ENCODE measurements around the gene ZNF334. TPM values are rescaled to one million over a fixed set of nuclear protein-coding genes. Genes with fewer than 3 reads are reported as not detected.
A peak's percentile ranks its signal among the peaks of the same experiment; 100 is the strongest.

ZNF334 gene
- total RNA-seq, 1 experiment from 2014 or later, result 19.5 TPM

- DNase-seq, result no peak
- H3K4me3 Mint-ChIP-seq, result no peak overlapping the region
- Histone ChIP-seq H3K9ac (ENCODE audit: extremely low read depth, insufficient read length, low read length) (no peak overlapping the region), H3K27ac (ENCODE audit: insufficient read length, low read depth, low read length) (no peak overlapping the region), H4K8ac (replicated peaks; ENCODE audit: insufficient read length, low read depth, low read length) (no peak overlapping the region), H4K20me1 (ENCODE audit: control insufficient read depth, insufficient read depth, insufficient read length) (no peaks in the 10 kb centered on the region), H3K27me3 (ENCODE audit: insufficient read depth, low read length) (no peaks in the 10 kb centered on the region), H3K23me2 (ENCODE audit: insufficient read length, low read depth, low read length, poor library complexity, severe bottlenecking) (no peaks in the 10 kb centered on the region), H2AK5ac (ENCODE audit: insufficient read length, low read length) (no peak overlapping the region), H3K18ac (ENCODE audit: insufficient read length, low read depth, low read length) (no peak overlapping the region), H3K14ac (ENCODE audit: insufficient read depth, low read length) (no peak overlapping the region), H2BK120ac (ENCODE audit: low read depth, low read length, poor library complexity, severe bottlenecking) (no peak overlapping the region), H3K4ac (ENCODE audit: low read depth, low read length) (no peak overlapping the region), H4K91ac (ENCODE audit: insufficient read length, low read depth, low read length) (no peak overlapping the region), H3T11ph (ENCODE audit: low read length) (no peak overlapping the region), H3K9me3 (ENCODE audit: control insufficient read depth, low read depth, low read length) (no peaks in the 10 kb centered on the region), H4K5ac (ENCODE audit: insufficient read length, low read depth, low read length) (no peak overlapping the region), H2BK5ac (ENCODE audit: insufficient read length, low read length) (no peak overlapping the region), H2AFZ (ENCODE audit: low read length) (no peak overlapping the region), H3K23ac (ENCODE audit: insufficient read length, low read depth, low read length) (no peak overlapping the region), H3K4me2 (ENCODE audit: insufficient read depth, insufficient read length, low read length) (no peak overlapping the region), H2BK12ac (ENCODE audit: insufficient read length, low read depth, low read length) (no peak overlapping the region), H3K79me2 (ENCODE audit: insufficient read depth, low read length) (no peaks in the 10 kb centered on the region), H3K4me1 (ENCODE audit: insufficient read depth, low read length) (no peaks in the 10 kb centered on the region), H2BK20ac (ENCODE audit: low read depth, low read length, poor library complexity, severe bottlenecking) (no peak overlapping the region), H2BK15ac (ENCODE audit: low read depth, low read length) (no peak overlapping the region), H3K56ac (ENCODE audit: insufficient read length, low read depth, low read length) (no peak overlapping the region), H3K79me1 (ENCODE audit: insufficient read depth, low read depth, low read length, poor library complexity, severe bottlenecking) (no peaks in the 10 kb centered on the region)
- peak overlapping the region in 1 of 3 experiments; percentile 56; a peak in 2 of 7 replicates for H3K27ac Mint-ChIP-seq
- H3K36me3 Mint-ChIP-seq (ENCODE audit: insufficient read depth in 1 of 3, low read depth in 3 of 3), result peaks cover 0 to 12% (median 0%) of the 10 kb centered on the region in 3 experiments; a peak in 1 of 7 replicates
- peaks cover 22 to 30% of the 10 kb centered on the region in 2 experiments for H3K4me1 Mint-ChIP-seq
- H3K9me3 Mint-ChIP-seq, result peaks cover 0 to 4% of the 10 kb centered on the region in 2 experiments; a peak in 1 of 5 replicates
- H3K27me3 Mint-ChIP-seq (ENCODE audit: low read depth), result no peaks in the 10 kb centered on the region
- TF ChIP-seq CTCF (conservative IDR thresholded peaks at IDR 0.05), result no peak
- no CpG with 5 or more reads among the region's 3 CpGs for WGBS (ENCODE audit: extremely low coverage, insufficient read length, low lambda C conversion rate)
Measured at GRCh38 chr20:46484954-46485353, 28.4 kb downstream of the ZNF334 start.

Measured in H9 (cell line).